ENCODE results near the gene PCGF3. TPM values are rescaled to one million over a fixed set of nuclear protein-coding genes. Genes with fewer than 3 reads are reported as not detected.
"Not testable (repeated sequence)": the region's sequence is repeated elsewhere in the genome, so short reads cannot be mapped to it uniquely, and the experiment has no call there.

PCGF3 gene
- total RNA-seq, 4 donors from 2014 or later, result 31.7 to 35.3 (median 34.7) TPM

- no peaks in the 10 kb centered on the region for H3K9me3 ChIP-seq
- no peak for TF ChIP-seq POLR2AphosphoS5 (IDR thresholded peaks at IDR 0.05)
- TF ChIP-seq POLR2A (IDR thresholded peaks at IDR 0.05; ENCODE audit: low read depth), result no peak
- no peak for TF ChIP-seq EP300 (IDR thresholded peaks at IDR 0.05)
- no peak for TF ChIP-seq CTCF (IDR thresholded peaks at IDR 0.05)
- no peaks in the 10 kb centered on the region for H3K27me3 ChIP-seq
- no peak overlapping the region for H3K27ac ChIP-seq (replicated peaks in 1 of 4)
- WGBS, result 94% methylated on average over 32 of the region's 32 CpGs
- intact Hi-C loops (cut with DNase I), result no loop called here
- peaks cover 8 to 58% (median 50%) of the 10 kb centered on the region in 4 donors for H3K36me3 ChIP-seq
- no peak for DNase-seq (ENCODE audit: extremely low spot score)
- H3K4me3 ChIP-seq, result no peak overlapping the region
- peaks cover 8 to 19% (median 14%) of the 10 kb centered on the region in 4 donors for H3K4me1 ChIP-seq
Measured at GRCh38 chr4:754221-755120, 48.8 kb downstream of the PCGF3 start.

- H3K4me3 ChIP-seq, result no peak overlapping the region
- intact Hi-C loops (cut with DNase I), result no loop called here
- H3K9me3 ChIP-seq, result no peaks in the 10 kb centered on the region
- WGBS, result 93% methylated on average over 17 of the region's 20 CpGs
- H3K4me1 ChIP-seq, result no peaks in the 10 kb centered on the region
- no peak overlapping the region for H3K27ac ChIP-seq (replicated peaks in 1 of 4)
- DNase-seq (ENCODE audit: extremely low spot score), result no peak
- H3K27me3 ChIP-seq, result no peaks in the 10 kb centered on the region
- no peak for TF ChIP-seq POLR2A (IDR thresholded peaks at IDR 0.05; ENCODE audit: low read depth)
- TF ChIP-seq POLR2AphosphoS5 (IDR thresholded peaks at IDR 0.05), result no peak
- no peak for TF ChIP-seq CTCF (IDR thresholded peaks at IDR 0.05)
- no peak for TF ChIP-seq EP300 (IDR thresholded peaks at IDR 0.05)
- peaks cover 20 to 66% (median 54%) of the 10 kb centered on the region in 4 donors for H3K36me3 ChIP-seq
Measured at GRCh38 chr4:757111-757510, 51.5 kb downstream of the PCGF3 start.

- H3K27me3 ChIP-seq; intact Hi-C loops (cut with DNase I); H3K9me3 ChIP-seq; H3K4me3 ChIP-seq; H3K27ac ChIP-seq (replicated peaks in 1 of 4); DNase-seq (ENCODE audit: extremely low spot score); H3K4me1 ChIP-seq: not testable (repeated sequence)
- WGBS, result 78% methylated on average over 21 of the region's 24 CpGs
- H3K36me3 ChIP-seq, result peaks cover 13 to 66% (median 59%) of the 10 kb centered on the region in 4 donors
Measured at GRCh38 chr4:759810-760209, 54.2 kb downstream of the PCGF3 start.

GRCh38 chr4:760616-761015 is 55.0 kb downstream of the PCGF3 start:
- Histone ChIP-seq H3K9me3 (peaks cover 0 to 5% (median 0%) of the 10 kb centered on the region in 4 donors), H3K36me3 (peaks cover 13 to 69% (median 64%) of the 10 kb centered on the region in 4 donors), H3K27ac (replicated peaks in 1 of 4) (no peak overlapping the region), H3K4me1 (peaks cover 0 to 6% (median 0%) of the 10 kb centered on the region in 4 donors), H3K4me3 (no peak overlapping the region), H3K27me3 (no peaks in the 10 kb centered on the region)
- WGBS, result 97% methylated on average over 21 of the region's 21 CpGs
- intact Hi-C loops (cut with DNase I), result no loop called here
- TF ChIP-seq EP300 (IDR thresholded peaks at IDR 0.05), result no peak
- no peak for TF ChIP-seq POLR2A (IDR thresholded peaks at IDR 0.05; ENCODE audit: low read depth)
- TF ChIP-seq POLR2AphosphoS5 (IDR thresholded peaks at IDR 0.05), result no peak
- no peak for TF ChIP-seq CTCF (IDR thresholded peaks at IDR 0.05)
- DNase-seq (ENCODE audit: extremely low spot score), result no peak

GRCh38 chr4:761086-761485 is 55.5 kb downstream of the PCGF3 start:
- H3K9me3 ChIP-seq, result peaks cover 0 to 5% (median 0%) of the 10 kb centered on the region in 4 donors
- intact Hi-C loops (cut with DNase I), result no loop called here

More at GRCh38 chr4:761086-761485, 55.5 kb downstream of the PCGF3 start:
- Histone ChIP-seq H3K27ac (replicated peaks in 1 of 4) (no peak overlapping the region), H3K4me3 (no peak overlapping the region), H3K27me3 (no peaks in the 10 kb centered on the region), H3K4me1 (peaks cover 0 to 10% (median 0%) of the 10 kb centered on the region in 4 donors), H3K36me3 (peaks cover 15 to 74% (median 68%) of the 10 kb centered on the region in 4 donors)
- 97% methylated on average over 14 of the region's 14 CpGs for WGBS
- TF ChIP-seq CTCF (IDR thresholded peaks at IDR 0.05) (no peak), POLR2A (IDR thresholded peaks at IDR 0.05; ENCODE audit: low read depth) (no peak), POLR2AphosphoS5 (IDR thresholded peaks at IDR 0.05) (no peak), EP300 (IDR thresholded peaks at IDR 0.05) (no peak)
- no peak for DNase-seq (ENCODE audit: extremely low spot score)

All from esophagus muscularis mucosa (tissue), 4 donors.